Activated CD8-positive, alpha-beta T cell treated with anti-CD3 and anti-CD28 coated beads, Interleukin-2, amount 10 ng/mL, durations not matched to agents 7 days and 5 days (primary cell): ENCODE results near the gene DLK2. TPM values are rescaled to one million over a fixed set of nuclear protein-coding genes. Genes with fewer than 3 reads are reported as not detected.

ENCODE experiments used
- ATAC-seq: fragments of 150-1000 bp; cut with Tn5 transposase; one replicate; pipeline ENCODE4 v1.10.0; 2021; ENCODE audit warnings: moderate library complexity
- CTCF ChIA-PET: fragments of 350-600 bp; sonication (Branson Sonifier 250); formaldehyde crosslinking; loops from one replicate; lab custom pipeline; 2021; ENCODE audit warnings: antibody characterized with exemption; lab: Charles Lee
- POLR2A ChIA-PET: fragments of 350-600 bp; sonication (Branson Sonifier 250); formaldehyde crosslinking; loops from one replicate; lab custom pipeline; 2021; ENCODE audit warnings: antibody characterized with exemption; lab: Charles Lee
- DNase-seq: peaks from one replicate; pipeline ENCODE4 v3.0.0-alpha.2; 2020
- H3K27ac Mint-ChIP-seq: one replicate; pipeline ENCODE4 v1.8.0; 2021; ENCODE audit warnings: mild to moderate bottlenecking, mixed read lengths
- H3K27me3 Mint-ChIP-seq: one replicate; pipeline ENCODE4 v1.8.0; 2021; ENCODE audit warnings: low read depth, mixed read lengths
- H3K36me3 Mint-ChIP-seq: one replicate; pipeline ENCODE4 v1.8.0; 2021; ENCODE audit warnings: low read depth, mixed read lengths
- H3K4me1 Mint-ChIP-seq: one replicate; pipeline ENCODE4 v1.8.0; 2021; ENCODE audit warnings: low read depth, mixed read lengths
- H3K4me3 Mint-ChIP-seq: one replicate; pipeline ENCODE4 v1.8.0; 2021; ENCODE audit warnings: mild to moderate bottlenecking, mixed read lengths
- H3K9me3 Mint-ChIP-seq: one replicate; pipeline ENCODE4 v1.8.0; 2022; ENCODE audit warnings: mixed read lengths; ENCODE audit not compliant: insufficient read depth
- total RNA-seq, 2 experiments: library from RNA; stranded (reverse); gene quantifications; one replicate each; pipeline ENCODE4 v1.2.3, GENCODE V29; 2021

DLK2 gene
- total RNA-seq, 2 experiments from 2014 or later = not detected

DNA sequence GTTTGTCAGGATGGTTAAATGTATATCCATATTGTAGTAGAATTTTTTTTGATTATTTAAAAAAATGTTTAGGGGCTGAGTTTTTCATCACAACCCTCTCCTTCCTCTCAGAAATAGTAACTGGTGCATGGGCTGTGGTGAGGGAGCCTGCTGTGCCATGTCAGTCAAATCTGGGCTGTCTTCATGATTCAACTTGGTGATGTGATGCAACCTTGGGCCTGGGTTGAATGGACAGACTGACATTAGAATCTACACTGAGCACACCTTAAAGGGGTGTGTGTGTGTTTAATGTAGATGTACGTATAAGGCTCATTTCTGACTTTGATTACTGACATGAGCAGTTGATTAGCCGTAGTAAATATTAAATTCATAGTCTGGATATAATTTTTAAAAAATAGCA lies 25.7 kb upstream of the DLK2 start:
- ChIA-PET CTCF (interaction anchor here (1.3 kb wide), 1 partner anchor 26 kb away, joined by 6 read pairs; no protein-coding TSS in a partner anchor), POLR2A (no interaction called here)
- Mint-ChIP-seq H3K9me3 (no peaks in the 10 kb centered on the region), H3K4me3 (no peak overlapping the region), H3K36me3 (no peaks in the 10 kb centered on the region), H3K27me3 (no peaks in the 10 kb centered on the region), H3K4me1 (peaks cover 35% of the 10 kb centered on the region), H3K27ac (no peak overlapping the region)
- DNase-seq = no peak
- ATAC-seq = no peak

DNA sequence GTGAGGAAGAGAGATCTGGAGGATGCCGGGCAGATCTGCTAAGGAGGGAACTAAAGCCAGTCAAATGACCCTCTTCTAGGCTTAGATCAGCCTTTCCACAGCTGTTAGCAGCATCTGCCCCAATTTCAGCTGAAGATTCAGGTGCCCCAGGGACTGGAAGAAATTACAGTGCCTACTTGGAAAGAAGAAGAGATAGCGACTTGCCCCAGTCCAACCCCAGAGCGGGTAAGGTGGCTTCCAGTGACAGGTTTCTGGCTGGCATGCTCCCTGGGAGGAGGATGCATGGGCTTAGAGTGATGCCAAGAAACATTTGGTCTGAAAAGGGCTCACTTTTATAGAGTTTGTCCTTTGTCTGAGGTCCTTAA lies 22.6 kb upstream of the DLK2 start:
- DNase-seq = no peak
- no peaks in the 10 kb centered on the region for H3K9me3 Mint-ChIP-seq
- ATAC-seq = peak; percentile 15
- H3K27me3 Mint-ChIP-seq = no peaks in the 10 kb centered on the region
- peak overlapping the region; percentile 97 for H3K4me3 Mint-ChIP-seq
- H3K27ac Mint-ChIP-seq = peak overlapping the region; percentile 92
- CTCF ChIA-PET = interaction anchor here (0.6 to 1.8 kb wide), 3 partner anchors 28 to 249 kb away, joined by 3 to 5 read pairs (median 3); partner anchors contain the start of genes ABCC10 and DNPH1
- no peaks in the 10 kb centered on the region for H3K36me3 Mint-ChIP-seq
- POLR2A ChIA-PET = interaction anchor here (0.6 to 1.5 kb wide), 15 partner anchors 8 to 419 kb away, joined by 3 to 7 read pairs (median 4); partner anchors contain the start of genes GTPBP2, KLC4, LRRC73 and MRPL2
- H3K4me1 Mint-ChIP-seq = peaks cover 33% of the 10 kb centered on the region

DNA sequence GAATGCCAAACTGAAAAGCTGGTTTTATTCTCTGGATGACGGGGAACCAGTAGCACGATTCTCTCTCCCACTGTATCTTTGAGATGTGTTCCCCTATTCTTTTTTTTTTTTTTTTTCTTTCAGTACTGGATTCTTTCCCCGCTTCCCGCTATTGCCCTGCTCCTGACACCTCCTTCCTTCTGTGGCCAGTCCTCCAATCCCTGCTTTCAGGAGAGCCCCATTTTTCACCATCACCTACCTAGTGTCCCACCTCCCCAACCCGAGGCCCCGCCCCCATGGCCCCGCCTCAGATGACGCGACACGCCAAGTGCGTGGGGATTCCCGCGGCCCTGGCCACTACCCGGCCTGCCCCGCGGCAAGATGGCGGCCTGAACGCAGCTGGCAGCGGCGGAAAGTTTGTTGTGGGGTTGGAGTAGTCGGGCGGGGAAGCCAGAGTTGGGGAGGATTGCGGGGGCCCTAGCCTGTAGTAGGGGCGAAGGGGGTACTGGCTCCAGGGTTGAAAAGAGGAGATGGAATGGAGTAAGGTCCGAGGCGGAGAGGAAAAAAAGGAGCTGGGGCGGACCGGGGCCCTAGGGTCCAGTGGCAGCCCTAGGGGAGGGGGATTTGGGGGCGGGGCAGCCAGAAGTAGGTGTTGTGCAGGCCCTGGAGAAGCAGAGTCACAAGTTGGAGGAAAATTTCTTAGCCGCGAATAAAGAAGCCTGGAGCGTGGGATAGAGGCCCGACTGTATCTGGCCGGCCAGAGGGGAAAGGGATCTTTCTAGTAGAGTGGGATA lies 22.1 kb upstream of the DLK2 start, which contains the start of gene TJAP1:
Gene TJAP1, plus strand, starts transcription at position 336 of the 773 bp plus-strand sequence. CDS start 21,432 bp downstream, outside the sequence.
- Mint-ChIP-seq H3K27me3 (no peaks in the 10 kb centered on the region), H3K27ac (peak within 1 kb of the TSS; percentile 92), H3K4me3 (peak within 1 kb of the TSS; percentile 97), H3K9me3 (no peaks in the 10 kb centered on the region), H3K4me1 (peaks cover 33% of the 10 kb centered on the region), H3K36me3 (no peaks in the 10 kb centered on the region)
- ChIA-PET CTCF (interaction anchor here (0.6 to 1.8 kb wide), 5 partner anchors 10 to 248 kb away, joined by 3 to 5 read pairs (median 3); partner anchors contain the start of genes ABCC10 and DNPH1), POLR2A (interaction anchor here (0.6 to 1.5 kb wide), 17 partner anchors 8 to 418 kb away, joined by 3 to 7 read pairs (median 4); partner anchors contain the start of genes GTPBP2, KLC4, LRRC73 and MRPL2)
- DNase-seq (peak; percentile 96), ATAC-seq (peak; percentile 100)

DNA sequence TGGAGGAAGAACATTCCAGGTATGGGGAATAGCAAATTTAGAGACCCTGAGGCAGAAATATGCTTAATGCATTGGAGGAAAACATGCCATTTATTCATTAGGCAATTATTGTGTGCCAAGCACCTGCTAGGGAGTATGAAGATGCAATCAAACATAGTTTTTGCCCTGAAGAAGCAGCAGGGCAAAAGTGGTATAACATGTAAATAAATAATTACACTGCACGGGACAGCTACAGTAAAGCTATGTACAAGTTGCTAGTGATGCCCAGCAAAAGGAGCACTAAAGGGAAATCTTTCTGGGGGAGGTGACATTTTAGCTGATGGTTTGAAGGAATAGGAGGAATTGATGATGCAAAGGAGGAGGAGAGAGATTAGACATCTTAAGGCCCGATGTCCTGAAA lies 21.4 kb upstream of the DLK2 start:
- H3K4me3 Mint-ChIP-seq = peak overlapping the region; percentile 97
- peak overlapping the region; percentile 47 for H3K27ac Mint-ChIP-seq
- H3K9me3 Mint-ChIP-seq = no peaks in the 10 kb centered on the region
- ChIA-PET POLR2A (interaction anchor here (0.6 to 1.5 kb wide), 4 partner anchors 10 to 152 kb away, joined by 3 to 6 read pairs (median 4); partner anchors contain the start of gene GTPBP2), CTCF (interaction anchor here (0.7 to 1.8 kb wide), 4 partner anchors 9 to 30 kb away, joined by 3 to 5 read pairs (median 4); partner anchors contain the start of gene DLK2)
- peaks cover 31% of the 10 kb centered on the region for H3K4me1 Mint-ChIP-seq
- H3K27me3 Mint-ChIP-seq = no peaks in the 10 kb centered on the region
- ATAC-seq (peak; percentile 20), DNase-seq (no peak)
- no peaks in the 10 kb centered on the region for H3K36me3 Mint-ChIP-seq

DNA sequence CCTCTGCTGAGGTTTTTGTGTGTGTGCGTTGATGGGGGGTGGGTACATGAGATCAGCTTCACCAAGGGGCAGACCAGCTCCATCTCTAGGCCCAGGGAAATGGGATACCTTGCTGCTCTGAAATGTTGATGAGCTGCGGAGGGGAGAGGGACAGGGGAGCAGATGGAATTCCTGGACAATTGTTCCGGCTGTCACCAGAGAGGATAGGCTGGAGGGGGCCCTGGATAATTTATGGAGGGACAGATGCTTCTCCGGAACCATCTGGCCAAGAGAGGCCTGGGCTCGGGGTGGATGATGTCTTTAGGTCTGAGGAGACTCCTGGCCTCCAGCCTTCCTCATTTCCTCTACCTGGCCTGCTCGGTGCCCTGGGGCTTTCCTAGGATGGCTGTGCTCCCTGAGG lies 20.2 kb upstream of the DLK2 start:
- H3K9me3 Mint-ChIP-seq = no peaks in the 10 kb centered on the region
- H3K27ac Mint-ChIP-seq = no peak overlapping the region
- CTCF ChIA-PET = no interaction called here
- ATAC-seq (no peak), DNase-seq (no peak)
- peaks cover 4% of the 10 kb centered on the region for H3K27me3 Mint-ChIP-seq
- H3K36me3 Mint-ChIP-seq = no peaks in the 10 kb centered on the region
- H3K4me3 Mint-ChIP-seq = no peak overlapping the region
- POLR2A ChIA-PET = no interaction called here
- H3K4me1 Mint-ChIP-seq = peaks cover 29% of the 10 kb centered on the region

DNA sequence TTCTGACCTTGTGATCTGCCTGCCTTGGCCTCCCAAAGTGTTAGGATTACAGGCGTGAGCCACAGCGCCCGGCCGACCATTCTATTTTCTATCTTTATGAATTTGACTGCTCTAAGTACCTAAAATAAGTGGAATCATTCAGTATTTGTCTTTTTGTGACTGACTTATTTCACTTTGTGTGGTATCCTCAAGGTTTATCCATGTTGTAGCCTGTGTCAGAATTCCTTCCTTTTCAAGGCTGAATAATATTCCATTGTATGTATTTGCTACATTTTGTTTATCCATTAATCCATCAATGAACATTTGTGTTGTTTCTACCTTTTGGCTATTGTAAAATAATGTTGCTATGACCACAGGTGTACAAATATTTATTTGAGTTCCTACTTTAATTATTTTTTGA lies 17.2 kb upstream of the DLK2 start:
- H3K9me3 Mint-ChIP-seq = no peaks in the 10 kb centered on the region
- DNase-seq (no peak), ATAC-seq (no peak)
- POLR2A ChIA-PET = no interaction called here
- H3K27me3 Mint-ChIP-seq = peaks cover 11% of the 10 kb centered on the region
- CTCF ChIA-PET = no interaction called here
- no peak overlapping the region for H3K4me3 Mint-ChIP-seq
- no peak overlapping the region for H3K27ac Mint-ChIP-seq
- H3K4me1 Mint-ChIP-seq = peaks cover 10% of the 10 kb centered on the region
- no peaks in the 10 kb centered on the region for H3K36me3 Mint-ChIP-seq

DNA sequence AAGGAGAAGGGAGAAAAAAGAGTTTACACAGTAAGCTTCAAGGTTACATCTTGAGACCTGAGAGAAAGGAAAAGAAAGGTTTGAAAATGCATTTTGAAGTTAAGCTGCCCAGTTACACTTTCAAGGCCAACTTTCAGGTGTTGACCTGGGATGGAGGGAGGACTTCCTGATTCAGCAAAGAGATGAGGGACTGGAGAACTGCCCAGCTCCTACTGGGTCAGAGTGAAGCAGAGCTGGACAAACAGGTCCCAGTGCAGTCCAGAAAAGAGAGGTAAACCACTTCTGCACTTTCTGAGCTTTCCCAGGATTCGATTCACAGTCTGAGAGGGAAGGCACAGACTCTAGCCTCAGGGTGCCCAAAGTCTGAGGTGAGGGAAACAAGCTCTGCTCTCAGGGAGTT lies 16.1 kb upstream of the DLK2 start:
- no peaks in the 10 kb centered on the region for H3K36me3 Mint-ChIP-seq
- no peaks in the 10 kb centered on the region for H3K9me3 Mint-ChIP-seq
- H3K27ac Mint-ChIP-seq = no peak overlapping the region
- ATAC-seq (no peak), DNase-seq (no peak)
- POLR2A ChIA-PET = no interaction called here
- H3K27me3 Mint-ChIP-seq = peaks cover 17% of the 10 kb centered on the region
- no peak overlapping the region for H3K4me3 Mint-ChIP-seq
- CTCF ChIA-PET = no interaction called here
- H3K4me1 Mint-ChIP-seq = no peaks in the 10 kb centered on the region

DNA sequence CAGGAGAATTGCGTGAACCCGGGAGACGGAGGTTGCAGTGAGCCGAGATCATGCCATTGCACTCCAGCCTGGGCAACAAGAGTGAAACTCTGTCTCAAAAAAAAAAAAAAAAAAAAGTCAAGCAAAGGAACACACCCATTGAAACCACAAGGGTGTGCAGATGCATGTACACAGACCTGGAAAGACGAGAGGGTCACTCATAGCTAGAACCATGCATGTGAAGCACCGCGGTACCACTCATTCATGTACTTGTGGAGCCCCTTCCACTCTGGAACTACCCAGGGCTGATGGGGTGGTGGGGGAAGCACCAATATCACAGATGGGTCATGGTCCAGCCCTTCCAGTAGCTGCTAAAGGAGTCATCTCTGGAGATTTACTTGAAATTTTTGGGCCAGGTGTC lies 14.6 kb upstream of the DLK2 start:
- H3K4me3 Mint-ChIP-seq = no peak overlapping the region
- no peaks in the 10 kb centered on the region for H3K9me3 Mint-ChIP-seq
- H3K27me3 Mint-ChIP-seq = peaks cover 21% of the 10 kb centered on the region
- ChIA-PET CTCF (interaction anchor here (1.8 kb wide), 1 partner anchor 37 kb away, joined by 4 read pairs; no protein-coding TSS in a partner anchor), POLR2A (no interaction called here)
- ATAC-seq (no peak), DNase-seq (no peak)
- H3K27ac Mint-ChIP-seq = no peak overlapping the region
- H3K4me1 Mint-ChIP-seq = no peaks in the 10 kb centered on the region
- H3K36me3 Mint-ChIP-seq = no peaks in the 10 kb centered on the region

DNA sequence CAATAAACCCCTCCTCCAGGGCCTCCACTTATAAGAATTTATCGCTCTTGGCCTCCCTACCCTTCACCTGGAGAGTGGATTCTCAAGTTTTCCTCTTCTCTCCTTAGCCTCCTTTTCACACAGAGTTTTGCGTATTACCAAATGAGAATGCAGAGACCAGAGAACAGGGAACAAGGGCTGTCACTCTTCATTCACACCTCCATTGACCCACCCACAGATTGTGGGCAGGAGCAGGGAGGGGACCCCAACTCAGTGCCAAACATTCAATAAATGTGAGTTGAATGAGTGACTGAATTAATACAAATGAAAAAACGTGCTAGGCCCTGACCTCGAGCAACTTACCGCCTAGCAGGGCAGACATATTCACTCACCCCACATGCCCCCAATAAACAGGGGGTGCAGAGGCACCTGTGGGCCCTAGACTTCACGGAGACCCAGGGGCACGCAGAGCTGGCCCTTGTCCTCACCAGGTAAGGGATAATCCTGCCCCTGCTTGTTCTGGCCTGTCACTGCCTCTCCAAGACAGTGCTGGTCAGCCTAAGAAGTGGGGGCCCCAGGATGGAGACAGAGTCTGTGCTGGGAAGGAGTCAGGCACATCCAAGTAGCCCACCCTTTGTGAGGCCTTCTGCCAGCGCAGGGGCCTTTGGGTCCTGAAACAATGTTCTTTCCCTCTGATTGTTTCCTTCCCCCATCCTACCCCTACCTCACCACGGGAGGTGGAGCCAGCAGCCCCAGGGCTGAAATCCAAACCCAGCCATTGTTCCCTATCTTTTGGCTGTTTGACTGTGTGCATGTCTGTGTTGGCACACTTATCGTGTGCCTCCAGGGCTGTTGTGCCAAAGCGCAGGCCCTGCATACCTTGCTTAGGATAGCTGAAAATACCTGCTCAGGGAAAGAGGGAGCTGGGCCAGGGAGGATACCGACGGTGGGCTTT lies 13.7 kb upstream of the DLK2 start:
- no peaks in the 10 kb centered on the region for H3K36me3 Mint-ChIP-seq
- DNase-seq = no peak
- ChIA-PET POLR2A (no interaction called here), CTCF (interaction anchor here (1.8 kb wide), 1 partner anchor 38 kb away, joined by 4 read pairs; no protein-coding TSS in a partner anchor)
- ATAC-seq = no peak
- peaks cover 24% of the 10 kb centered on the region for H3K27me3 Mint-ChIP-seq
- H3K27ac Mint-ChIP-seq = no peak overlapping the region
- H3K4me1 Mint-ChIP-seq = no peaks in the 10 kb centered on the region
- no peak overlapping the region for H3K4me3 Mint-ChIP-seq
- no peaks in the 10 kb centered on the region for H3K9me3 Mint-ChIP-seq

DNA sequence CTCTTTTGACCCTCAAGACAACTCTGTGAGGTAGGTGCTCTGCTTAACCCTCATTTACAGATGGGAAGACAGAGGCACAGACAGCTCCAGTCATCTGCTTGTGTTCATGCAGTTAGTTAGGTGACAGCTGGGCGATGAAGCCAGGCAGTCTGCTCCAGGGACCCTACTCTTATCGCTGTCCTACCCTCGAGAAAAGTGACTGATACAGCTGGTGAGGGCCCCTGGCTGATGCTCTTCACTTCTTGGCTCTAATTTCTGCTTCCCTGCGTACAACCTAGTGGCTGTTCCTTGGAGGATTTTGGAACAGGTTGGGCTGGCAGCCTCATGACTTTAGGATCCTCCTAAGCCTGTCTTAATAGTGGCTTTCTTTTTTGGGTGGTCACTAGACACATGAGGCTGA lies 12.9 kb upstream of the DLK2 start:
- ChIA-PET CTCF (interaction anchor here (1.8 kb wide), 1 partner anchor 9 kb away, joined by 4 read pairs; the partner anchor contains the start of gene TJAP1), POLR2A (no interaction called here)
- peaks cover 26% of the 10 kb centered on the region for H3K27me3 Mint-ChIP-seq

DNA sequence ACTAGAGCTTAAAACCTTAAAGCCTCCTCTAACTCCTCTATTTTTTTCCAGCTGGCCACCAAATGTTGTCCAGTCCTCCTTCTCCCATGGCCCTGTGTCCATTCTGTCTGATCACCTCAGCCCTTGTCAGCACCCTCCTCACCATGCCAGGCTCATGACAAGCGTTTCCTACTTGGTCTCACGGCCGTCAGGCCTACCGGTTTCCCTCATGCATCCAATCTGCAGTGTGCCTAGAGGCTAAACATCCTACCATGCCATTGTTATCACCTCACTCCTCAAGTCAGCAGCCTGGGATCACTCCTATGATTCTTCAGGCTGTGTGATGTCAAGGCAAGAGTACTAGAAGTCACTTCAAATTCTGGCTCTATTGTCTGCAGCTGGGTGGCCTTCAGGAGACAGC lies 12.4 kb upstream of the DLK2 start:
- peaks cover 29% of the 10 kb centered on the region for H3K27me3 Mint-ChIP-seq
- no peaks in the 10 kb centered on the region for H3K36me3 Mint-ChIP-seq
- ChIA-PET CTCF (interaction anchor here (1.8 kb wide), 1 partner anchor 9 kb away, joined by 4 read pairs; the partner anchor contains the start of gene TJAP1), POLR2A (no interaction called here)
- H3K27ac Mint-ChIP-seq = no peak overlapping the region
- ATAC-seq (no peak), DNase-seq (no peak)
- H3K4me1 Mint-ChIP-seq = no peaks in the 10 kb centered on the region
- H3K9me3 Mint-ChIP-seq = no peaks in the 10 kb centered on the region
- H3K4me3 Mint-ChIP-seq = no peak overlapping the region

More for the DNA sequence above, 12.9 kb upstream of the DLK2 start:
- Mint-ChIP-seq H3K27ac (no peak overlapping the region), H3K4me3 (no peak overlapping the region), H3K36me3 (no peaks in the 10 kb centered on the region), H3K4me1 (no peaks in the 10 kb centered on the region), H3K9me3 (no peaks in the 10 kb centered on the region)
- DNase-seq (no peak), ATAC-seq (no peak)
